HCT116 (cell line): ENCODE data around the gene TGM1. TPM values are rescaled to one million over a fixed set of nuclear protein-coding genes. Genes with fewer than 3 reads are reported as not detected.

Experiments
- ATAC-seq: fragments of 200-7000 bp; cut with Tn5 transposase; 2 replicates; pipeline ENCODE4 v1.9.1; 2020; ENCODE audit warnings: mild to moderate bottlenecking, moderate library complexity
- BruUV-seq: library from RNA; stranded (reverse); fragments of 400-500 nt; replicated peaks from 2 replicates; lab custom pipeline; 2021; lab: Mats Ljungman, UMichigan
- CTCF ChIA-PET: fragments of 300-600 bp; sonication (Branson Sonifier 250); formaldehyde crosslinking; loops from one replicate; lab custom pipeline; 2021; ENCODE audit warnings: antibody characterized with exemption; lab: Charles Lee
- POLR2A ChIA-PET: fragments of 300-600, 350-600 bp; sonication (Branson Sonifier 250); formaldehyde crosslinking; loops from one replicate; lab custom pipeline; 2021; ENCODE audit warnings: antibody characterized with exemption; lab: Charles Lee
- RAD21 ChIA-PET, 2 experiments: fragments of 300-600 bp; sonication (Branson Sonifier 250); formaldehyde crosslinking; loops; one replicate each; lab custom pipeline; 2023; ENCODE audit warnings: low total read pairs in 2 of 2; ENCODE audit not compliant: uncharacterized antibody in 2 of 2, unreplicated experiment in 2 of 2, low non-redundant PET in 1 of 2; lab: Charles Lee
- DNase-seq: peaks from one replicate; pipeline ENCODE4 v3.0.0-alpha.2; 2010; ENCODE audit warnings: low read depth, low spot score
- H2AFZ ChIP-seq: fragments of 200-600 bp; shearing (Covaris generic), sonication (generic); 2 replicates; pipeline ENCODE4 v1.6.1; 2017; ENCODE audit warnings: low read depth, mixed run types, mixed read lengths, antibody characterized with exemption, low read length; ENCODE audit not compliant: poor library complexity, severe bottlenecking
- H3K27ac ChIP-seq: 2 replicates; pipeline ENCODE4 v1.5.1; 2012; ENCODE audit warnings: low read depth, low read length
- H3K27me3 ChIP-seq: fragments of 200-600 bp; sonication (generic); 2 replicates; pipeline ENCODE4 v1.6.1; 2016; ENCODE audit warnings: mixed run types, low read length, mixed read lengths; ENCODE audit not compliant: insufficient read depth
- H3K36me3 ChIP-seq, 2 experiments: fragments of 200-500 bp in 1 of 2; fragments of 200-600 bp in 1 of 2; sonication (Bioruptor generic) in 1 of 2; sonication (generic) in 1 of 2; 2 replicates each; pipeline versions ENCODE4 v1.5.1 to v1.6.1; 2014 to 2016; ENCODE audit warnings: low read length in 2 of 2, inconsistent platforms in 1 of 2, mixed read lengths in 1 of 2, mixed run types in 1 of 2; ENCODE audit not compliant: insufficient read depth in 2 of 2, control insufficient read depth in 1 of 2
- H3K4me1 ChIP-seq, 2 experiments: fragments of 200-600 bp in 1 of 2; sonication (generic) in 1 of 2; 2 replicates each; pipeline versions ENCODE4 v1.5.1 to v1.6.1; 2012 to 2017; ENCODE audit warnings: low read length in 2 of 2, inconsistent platforms in 1 of 2, mild to moderate bottlenecking in 1 of 2, mixed read lengths in 1 of 2, mixed run types in 1 of 2, moderate library complexity in 1 of 2; ENCODE audit not compliant: insufficient read depth in 2 of 2, control insufficient read depth in 1 of 2
- H3K4me2 ChIP-seq: fragments of 200-600 bp; sonication (generic); 2 replicates; pipeline ENCODE4 v1.6.1; 2017; ENCODE audit warnings: mixed run types, low read length, mixed read lengths
- H3K4me3 ChIP-seq, 2 experiments: fragments of 200-600 bp in 1 of 2; sonication (generic) in 1 of 2; replicated peaks in 1 of 2; 2 replicates each; pipeline ENCODE4 v1.5.1; 2011 to 2016; ENCODE audit warnings: low read length in 2 of 2, control low read depth in 1 of 2, low read depth in 1 of 2, mild to moderate bottlenecking in 1 of 2, mixed read lengths in 1 of 2, mixed run types in 1 of 2
- H3K79me2 ChIP-seq: fragments of 200-600 bp; sonication (generic); 2 replicates; pipeline ENCODE4 v1.6.1; 2017; ENCODE audit warnings: mild to moderate bottlenecking, mixed run types, low read length, moderate library complexity, mixed read lengths; ENCODE audit not compliant: insufficient read depth
- H3K9ac ChIP-seq: fragments of 200-600 bp; sonication (generic); 2 replicates; pipeline ENCODE4 v1.6.1; 2016; ENCODE audit warnings: low read length, mixed read lengths
- H3K9me2 ChIP-seq: fragments of 200-600 bp; sonication (generic), shearing (Covaris generic); 2 replicates; pipeline ENCODE4 v1.6.1; 2017; ENCODE audit warnings: mixed run types, mild to moderate bottlenecking, moderate library complexity; ENCODE audit not compliant: insufficient read depth
- H3K9me3 ChIP-seq, 2 experiments: fragments of 200-500 bp in 1 of 2; fragments of 200-600 bp in 1 of 2; sonication (Bioruptor generic) in 1 of 2; sonication (generic) in 1 of 2; 2 replicates each; pipeline ENCODE4 v1.6.1; 2014 to 2017; ENCODE audit warnings: low read length in 2 of 2, mixed read lengths in 2 of 2, inconsistent platforms in 1 of 2, low read depth in 1 of 2, mild to moderate bottlenecking in 1 of 2, mixed run types in 1 of 2, moderate library complexity in 1 of 2; ENCODE audit not compliant: control insufficient read depth in 1 of 2, insufficient read depth in 1 of 2
- H4K20me1 ChIP-seq: fragments of 200-600 bp; sonication (generic), shearing (Covaris generic); 2 replicates; pipeline ENCODE4 v1.6.1; 2017; ENCODE audit warnings: mixed run types, mild to moderate bottlenecking, moderate library complexity; ENCODE audit not compliant: insufficient read depth
- CBX3 ChIP-seq: IDR thresholded peaks from 2 replicates; pipeline ENCODE4 v1.6.1; 2012; ENCODE audit warnings: low read depth
- ELF1 ChIP-seq: IDR thresholded peaks from 2 replicates; pipeline ENCODE4 v1.6.1; 2012; ENCODE audit warnings: low read depth, borderline replicate concordance
- EZH2 ChIP-seq: fragments of 200-600 bp; sonication (generic); IDR thresholded peaks from 2 replicates; pipeline ENCODE4 v1.6.1; 2017; ENCODE audit warnings: antibody characterized with exemption, mixed run types
- EZH2phosphoT487 ChIP-seq: fragments of 200-600 bp; IDR thresholded peaks from 2 replicates; pipeline ENCODE4 v1.6.1; 2018; ENCODE audit warnings: antibody characterized with exemption, borderline replicate concordance
- JUND ChIP-seq: IDR thresholded peaks from 2 replicates; pipeline ENCODE4 v1.6.1; 2012
- POLR2A ChIP-seq: IDR thresholded peaks from 2 replicates; pipeline ENCODE4 v1.7.0; 2011; ENCODE audit warnings: borderline replicate concordance; ENCODE audit not compliant: insufficient read depth, insufficient read length; ENCODE audit errors: extremely low read depth
- SP1 ChIP-seq: IDR thresholded peaks from 2 replicates; pipeline ENCODE4 v1.6.1; 2012; ENCODE audit warnings: low read depth
- SRF ChIP-seq: IDR thresholded peaks from 2 replicates; pipeline ENCODE4 v1.6.1; 2012; ENCODE audit warnings: low read depth
- TCF7L2 ChIP-seq: IDR thresholded peaks from 2 replicates; pipeline ENCODE4 v1.7.0; 2011; ENCODE audit warnings: borderline replicate concordance, inconsistent platforms; ENCODE audit not compliant: insufficient read depth, insufficient read length; ENCODE audit errors: extremely low read depth
- ZNF274 ChIP-seq: fragments of 200-500 bp; sonication (Bioruptor generic); IDR thresholded peaks from 2 replicates; pipeline ENCODE4 v1.6.1; 2014; ENCODE audit warnings: mild to moderate bottlenecking, low read depth, low read length, inconsistent platforms
- intact Hi-C: fragments of 100-400 bp; cut with micrococcal nuclease; formaldehyde crosslinking; loops from 2 replicates; pipeline ENCODE4 v1.10.0; 2022
- total RNA-seq: library from RNA; stranded (reverse); gene quantifications from one replicate; pipeline ENCODE4 v1.2.1, GENCODE V29; 2021; ENCODE audit not compliant: unreplicated experiment
- TF ChIP-seq, protein P1 (sequence below): IDR thresholded peaks from 2 replicates; pipeline ENCODE4 v1.6.1; 2012; ENCODE audit warnings: low read depth

Gene TGM1
- total RNA-seq, 1 experiment from 2014 or later: 5.6 TPM

GRCh38 chr14:24289649-24290280, 26.8 kb upstream of the TGM1 start:
- Histone ChIP-seq H3K9me2 (no peaks in the 10 kb centered on the region), H3K36me3 (peaks cover 8 to 15% of the 10 kb centered on the region in 2 experiments; a peak in 3 of 4 replicates), H3K4me2 (no peak overlapping the region), H3K4me1 (no peaks in the 10 kb centered on the region), H3K9me3 (no peaks in the 10 kb centered on the region), H3K27me3 (no peaks in the 10 kb centered on the region), H4K20me1 (no peaks in the 10 kb centered on the region), H3K79me2 (no peaks in the 10 kb centered on the region), H2AFZ (no peak overlapping the region), H3K27ac (no peak overlapping the region), H3K9ac (no peak overlapping the region), H3K4me3 (no peak overlapping the region)
- ChIA-PET POLR2A (no interaction called here), RAD21 (no interaction called here), CTCF (interaction anchor here (1.0 to 1.2 kb wide), 2 partner anchors 10 to 18 kb away, joined by 3 to 4 read pairs; partner anchors contain the start of genes CIDEB, DHRS1 and NOP9)
- DNase-seq (no peak), ATAC-seq (no peak)
- no TSS peak for BruUV-seq
- TF ChIP-seq, protein P1, sequence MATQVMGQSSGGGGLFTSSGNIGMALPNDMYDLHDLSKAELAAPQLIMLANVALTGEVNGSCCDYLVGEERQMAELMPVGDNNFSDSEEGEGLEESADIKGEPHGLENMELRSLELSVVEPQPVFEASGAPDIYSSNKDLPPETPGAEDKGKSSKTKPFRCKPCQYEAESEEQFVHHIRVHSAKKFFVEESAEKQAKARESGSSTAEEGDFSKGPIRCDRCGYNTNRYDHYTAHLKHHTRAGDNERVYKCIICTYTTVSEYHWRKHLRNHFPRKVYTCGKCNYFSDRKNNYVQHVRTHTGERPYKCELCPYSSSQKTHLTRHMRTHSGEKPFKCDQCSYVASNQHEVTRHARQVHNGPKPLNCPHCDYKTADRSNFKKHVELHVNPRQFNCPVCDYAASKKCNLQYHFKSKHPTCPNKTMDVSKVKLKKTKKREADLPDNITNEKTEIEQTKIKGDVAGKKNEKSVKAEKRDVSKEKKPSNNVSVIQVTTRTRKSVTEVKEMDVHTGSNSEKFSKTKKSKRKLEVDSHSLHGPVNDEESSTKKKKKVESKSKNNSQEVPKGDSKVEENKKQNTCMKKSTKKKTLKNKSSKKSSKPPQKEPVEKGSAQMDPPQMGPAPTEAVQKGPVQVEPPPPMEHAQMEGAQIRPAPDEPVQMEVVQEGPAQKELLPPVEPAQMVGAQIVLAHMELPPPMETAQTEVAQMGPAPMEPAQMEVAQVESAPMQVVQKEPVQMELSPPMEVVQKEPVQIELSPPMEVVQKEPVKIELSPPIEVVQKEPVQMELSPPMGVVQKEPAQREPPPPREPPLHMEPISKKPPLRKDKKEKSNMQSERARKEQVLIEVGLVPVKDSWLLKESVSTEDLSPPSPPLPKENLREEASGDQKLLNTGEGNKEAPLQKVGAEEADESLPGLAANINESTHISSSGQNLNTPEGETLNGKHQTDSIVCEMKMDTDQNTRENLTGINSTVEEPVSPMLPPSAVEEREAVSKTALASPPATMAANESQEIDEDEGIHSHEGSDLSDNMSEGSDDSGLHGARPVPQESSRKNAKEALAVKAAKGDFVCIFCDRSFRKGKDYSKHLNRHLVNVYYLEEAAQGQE: no peak
- TF ChIP-seq CBX3: no peak
- no peak for TF ChIP-seq ZNF274
- TF ChIP-seq EZH2: no peak
- TF ChIP-seq POLR2A: no peak
- TF ChIP-seq EZH2phosphoT487: no peak
- TF ChIP-seq TCF7L2: no peak
- TF ChIP-seq JUND: no peak
- no peak for TF ChIP-seq SP1
- TF ChIP-seq ELF1: no peak
- TF ChIP-seq SRF: no peak
- intact Hi-C loops: loop anchor here (10.0 kb wide), 1 partner anchor 305 kb away; the partner anchor contains the start of gene DHRS4L2
